GM21529 (cell line): ENCODE data around the gene CPAMD8.

ENCODE experiments used
- ATAC-seq: cut with Tn5 transposase; IDR thresholded peaks from one replicate; pipeline ENCODE4 v1.9.1; 2021; ENCODE audit not compliant: unreplicated experiment

The CPAMD8 gene

DNA sequence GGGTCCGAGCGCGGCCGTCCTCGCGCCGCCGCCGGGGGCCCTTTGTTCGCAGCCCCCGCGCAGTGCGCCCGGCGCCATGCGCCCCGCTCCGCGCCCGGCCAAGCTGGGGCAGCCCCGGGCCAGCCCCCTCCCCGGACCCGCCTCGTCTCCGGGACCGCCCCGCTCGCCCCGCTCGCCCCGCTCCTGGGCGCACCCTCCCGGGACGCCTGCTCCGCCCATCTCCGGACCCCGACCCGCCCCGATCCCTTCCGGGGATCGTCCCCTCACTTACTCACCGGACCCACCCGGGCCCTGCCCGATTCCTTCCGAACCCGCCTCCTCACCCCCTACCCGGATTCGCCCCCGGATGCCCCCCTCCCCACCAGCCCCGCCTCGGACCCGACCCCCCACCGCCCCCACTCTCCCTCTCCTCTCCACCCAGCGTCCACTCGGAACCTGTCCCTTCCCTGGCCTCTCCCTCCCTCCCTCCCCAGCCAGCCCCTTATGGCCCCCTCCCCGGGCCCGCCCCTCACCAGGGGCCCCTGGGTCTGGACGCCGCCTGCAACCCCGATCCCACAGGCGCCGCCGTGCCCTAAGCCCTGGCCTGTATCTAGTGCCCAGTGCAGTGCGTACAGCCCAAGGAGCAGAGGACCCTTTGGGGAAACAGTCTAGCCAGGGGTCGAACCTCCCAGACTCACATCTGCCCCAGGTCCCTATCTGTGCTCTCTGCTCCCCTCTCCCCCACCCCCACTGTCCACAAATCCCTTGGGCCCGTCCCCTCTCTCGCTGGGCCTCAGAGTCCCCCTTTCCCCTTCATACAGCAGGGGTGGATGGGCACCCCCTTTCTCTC lies at the start of gene CPAMD8:
TSS of gene CPAMD8 (minus strand) at position 105 of the 829 bp plus-strand sequence. CDS start 168 bp downstream, outside the sequence.
- no peak for ATAC-seq

DNA sequence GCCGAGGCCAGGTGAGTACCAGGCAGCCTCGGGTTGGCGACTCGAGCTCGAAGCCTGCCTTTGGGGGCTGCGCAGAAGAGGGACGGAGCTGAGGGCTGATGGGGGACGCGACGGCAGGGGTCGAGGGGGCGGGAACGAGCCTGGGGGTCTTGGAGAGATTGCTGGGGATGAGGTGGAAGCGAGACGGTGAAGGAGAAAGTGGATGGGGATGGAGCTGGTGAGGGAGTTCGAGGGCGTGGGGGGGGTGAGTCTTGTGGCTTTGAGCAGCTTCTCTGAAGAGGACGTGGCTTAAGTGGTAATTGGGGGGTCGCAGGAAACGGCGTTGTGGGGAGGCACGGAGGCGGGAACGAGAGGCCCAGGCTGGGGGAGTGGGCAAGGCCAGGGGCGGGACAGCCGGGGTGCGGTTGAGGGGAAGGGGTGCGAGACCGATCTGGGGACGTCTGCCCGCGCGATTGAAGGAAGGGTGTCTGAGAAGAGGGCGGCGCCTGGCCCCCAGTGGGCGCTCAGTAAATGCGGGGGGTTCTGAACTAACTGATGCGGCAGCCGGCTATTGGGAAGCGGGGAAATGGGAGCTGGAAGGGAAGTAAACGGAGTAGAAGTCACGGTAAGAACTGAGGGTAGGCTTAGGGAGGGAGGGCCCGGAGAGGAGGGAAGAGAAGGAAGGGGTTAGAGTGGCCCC lies 49.4 kb upstream of the CPAMD8 start:
- ATAC-seq, result no peak

DNA sequence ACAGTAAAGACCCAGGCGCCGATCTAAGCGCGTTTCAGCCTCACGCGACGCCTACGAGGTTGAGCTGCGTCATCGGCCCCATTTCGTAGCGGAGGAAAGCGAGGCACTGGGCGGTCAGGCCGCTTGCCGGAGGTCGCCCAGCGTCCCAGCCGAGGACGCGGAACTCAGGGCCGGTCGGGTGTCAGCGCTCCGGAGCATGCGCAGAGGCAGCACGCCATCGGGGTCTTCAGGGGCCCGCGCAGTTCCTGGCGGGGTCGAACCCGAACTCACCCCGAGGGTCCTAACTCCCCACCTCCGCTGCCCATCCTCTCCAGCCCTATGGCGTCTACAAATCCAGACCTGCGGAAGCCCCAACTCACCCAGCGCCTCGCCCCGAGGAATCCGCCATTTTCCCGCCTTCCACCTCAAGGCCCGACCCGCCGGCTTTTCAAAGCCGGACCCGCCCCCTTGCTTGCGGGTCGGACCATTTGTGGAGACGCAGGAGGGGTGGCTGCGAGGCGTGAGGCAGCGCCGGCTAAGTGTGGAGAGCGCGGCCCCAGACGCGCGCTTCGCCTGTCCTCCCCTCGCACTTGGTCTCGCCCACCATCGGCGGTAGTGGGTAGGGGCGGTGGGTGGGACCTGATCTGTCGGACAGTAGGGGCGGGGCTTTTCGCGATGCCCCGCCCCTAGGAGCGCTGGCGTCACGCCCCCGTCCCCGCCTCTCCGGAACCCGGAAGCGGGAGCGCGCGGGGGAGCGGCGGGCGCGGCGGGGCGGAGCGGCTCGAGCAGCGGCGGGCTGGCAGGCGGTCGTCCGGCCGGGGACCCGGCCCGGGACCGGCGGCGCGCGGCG lies 48.6 kb upstream of the CPAMD8 start, which contains the start of the genes HAUS8 and MYO9B:
TSS of gene HAUS8 (minus strand) at position 418 of the 829 bp plus-strand sequence. CDS start at position 388, 30 bp downstream.
TSS of gene MYO9B (plus strand) at position 743 of the 829 bp plus-strand sequence. CDS start 25,941 bp downstream, outside the sequence.
- ATAC-seq, result peak; percentile 68

DNA sequence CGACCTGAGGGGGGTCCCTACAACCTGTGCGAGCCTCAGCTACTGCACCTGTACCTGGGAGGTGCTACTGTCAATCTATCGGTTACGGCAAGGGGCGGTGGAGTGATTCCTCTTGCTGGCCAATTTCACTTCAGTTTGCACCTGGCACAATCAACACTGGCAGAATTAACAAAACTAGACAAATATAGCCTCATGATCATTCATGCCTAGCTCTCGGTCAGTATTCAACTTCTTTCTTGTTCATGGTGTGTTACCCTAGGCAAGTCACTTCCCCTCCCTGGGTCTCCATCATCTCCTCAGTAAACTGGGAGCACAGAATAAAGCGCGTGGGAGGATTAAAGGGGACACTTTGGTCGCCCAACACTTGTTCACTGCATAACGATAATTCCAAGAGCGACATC lies 48.0 kb upstream of the CPAMD8 start:
- no peak for ATAC-seq

DNA sequence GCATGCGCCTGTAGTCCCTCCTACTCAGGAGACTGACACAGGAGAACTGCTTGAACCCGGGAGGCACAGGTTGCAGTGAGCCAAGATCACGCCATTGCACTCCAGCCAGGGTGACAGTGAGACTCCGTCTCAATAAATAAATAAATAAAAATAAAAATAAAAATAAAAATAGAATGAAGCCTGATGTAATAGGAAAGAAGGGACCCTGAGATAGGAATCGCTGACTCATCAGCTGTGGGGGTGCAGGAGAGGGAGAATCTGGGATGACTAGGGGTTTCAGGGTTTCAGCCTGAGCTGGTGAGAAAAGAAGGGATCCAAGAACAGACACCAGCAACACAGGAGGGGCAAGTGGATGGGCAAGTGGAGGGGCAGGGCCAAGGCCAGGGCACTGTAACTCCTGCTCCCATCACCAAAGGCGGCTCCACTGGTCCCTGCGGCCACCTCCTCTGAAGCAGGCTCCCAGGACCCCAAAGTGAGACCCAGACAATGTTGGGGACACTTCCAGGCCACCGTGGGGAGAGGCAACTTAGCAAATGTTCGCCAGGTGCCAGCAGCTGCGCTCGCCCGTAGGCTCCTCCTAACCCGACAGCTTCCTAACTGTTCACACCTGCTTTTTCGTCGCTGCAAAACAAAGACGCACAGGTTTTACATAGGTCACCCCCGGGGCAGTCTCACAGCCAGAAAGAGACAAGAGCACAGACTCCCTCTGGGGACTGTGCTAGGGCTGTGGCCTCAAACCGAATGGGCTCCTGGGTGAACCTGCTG lies 47.4 kb upstream of the CPAMD8 start:
- no peak for ATAC-seq

DNA sequence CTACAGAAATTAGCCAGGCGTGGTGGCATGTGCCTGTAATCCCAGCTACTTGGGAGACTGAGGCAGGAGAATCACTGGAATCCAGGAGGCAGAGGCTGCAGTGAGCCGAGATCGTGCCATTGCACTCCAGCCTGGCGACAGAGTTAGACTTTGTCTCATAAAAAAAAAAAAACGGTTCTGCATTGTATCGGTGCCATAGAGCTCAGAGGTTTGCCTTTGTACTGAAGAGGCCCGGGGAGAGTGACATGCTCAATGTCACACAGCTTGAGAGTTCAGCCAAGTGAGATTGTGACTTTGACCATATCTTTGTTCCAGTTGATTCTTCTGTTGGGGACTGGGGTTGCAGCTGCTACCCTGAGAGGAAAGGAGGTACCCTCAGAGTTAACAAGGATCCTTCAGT lies 44.3 kb upstream of the CPAMD8 start:
- ATAC-seq, result no peak

DNA sequence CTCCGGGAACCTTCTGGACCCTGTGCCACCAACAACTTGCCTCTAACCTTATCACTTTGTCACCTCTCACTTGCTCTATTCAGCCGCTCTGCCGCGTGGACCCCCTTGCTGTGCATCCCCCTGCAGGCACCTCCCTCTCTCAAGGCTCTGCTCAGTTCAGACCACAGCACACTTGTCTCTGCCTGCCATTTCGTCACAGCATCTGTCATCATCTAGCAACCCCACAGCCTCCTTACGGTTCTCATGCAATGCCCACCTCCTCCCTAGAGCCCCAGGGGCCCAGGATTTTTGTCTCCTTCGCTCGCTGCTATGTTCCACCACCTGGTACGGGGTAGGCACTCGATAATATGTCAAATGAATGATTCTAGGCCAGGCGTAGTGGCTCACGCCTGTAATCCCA lies 43.8 kb upstream of the CPAMD8 start:
- no peak for ATAC-seq

DNA sequence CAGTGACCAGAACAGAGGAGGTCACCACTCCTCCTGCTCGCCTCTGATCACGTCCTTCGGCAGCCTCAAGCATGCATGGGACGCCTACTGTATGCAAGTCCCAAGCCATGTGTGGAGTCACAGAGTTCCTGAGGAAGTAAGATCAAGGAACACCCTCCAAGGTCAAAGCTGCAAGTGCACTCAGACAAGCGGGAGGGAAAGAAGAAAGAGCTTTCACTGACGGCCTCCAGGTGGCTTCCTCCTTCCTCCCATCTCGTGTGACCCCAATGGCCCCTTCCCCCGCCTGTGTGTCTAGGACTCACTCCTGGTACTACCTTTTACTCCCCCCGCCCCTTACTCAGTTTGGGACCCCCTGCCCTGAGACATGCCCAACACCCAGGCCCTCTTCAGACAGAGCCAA lies 42.6 kb upstream of the CPAMD8 start:
- no peak for ATAC-seq

DNA sequence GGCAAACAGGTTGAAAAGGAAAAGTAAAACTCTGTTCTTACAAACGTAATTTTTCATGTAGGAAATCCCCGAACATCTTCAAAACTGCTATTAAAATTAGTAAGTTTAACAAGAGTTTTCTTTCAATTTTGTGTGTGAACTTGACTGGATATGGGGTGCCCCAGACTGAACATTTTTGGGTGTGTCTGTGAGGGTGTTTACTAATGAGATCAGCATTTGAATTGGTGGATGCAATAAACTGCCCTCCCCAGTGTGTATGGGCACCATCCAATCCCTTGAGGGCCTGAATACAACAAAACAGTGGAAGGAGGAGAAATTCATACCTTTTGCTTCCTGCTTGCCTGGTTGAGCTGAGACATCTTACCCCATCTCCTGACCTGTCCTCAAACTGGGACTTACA lies 36.8 kb upstream of the CPAMD8 start:
- ATAC-seq, result no peak

DNA sequence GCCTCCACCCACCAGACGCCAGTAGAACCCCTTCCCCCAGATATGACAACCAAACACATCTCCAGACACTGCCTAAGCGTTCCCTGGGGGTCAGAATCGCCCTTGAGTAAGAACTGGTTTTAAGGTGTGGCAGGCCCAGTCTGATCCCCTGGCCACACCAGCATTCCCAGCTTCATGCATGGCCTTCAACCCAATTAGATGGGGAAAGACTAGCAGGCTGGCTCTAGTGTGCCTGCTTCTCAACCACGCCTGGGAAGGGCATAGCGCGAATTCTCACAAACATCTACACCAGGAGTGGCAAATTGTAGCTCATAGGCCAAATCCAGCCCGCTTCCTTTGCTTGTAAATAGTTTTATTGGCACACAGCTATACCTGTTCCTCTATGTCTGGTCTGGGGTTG lies 35.1 kb upstream of the CPAMD8 start:
- ATAC-seq, result no peak

DNA sequence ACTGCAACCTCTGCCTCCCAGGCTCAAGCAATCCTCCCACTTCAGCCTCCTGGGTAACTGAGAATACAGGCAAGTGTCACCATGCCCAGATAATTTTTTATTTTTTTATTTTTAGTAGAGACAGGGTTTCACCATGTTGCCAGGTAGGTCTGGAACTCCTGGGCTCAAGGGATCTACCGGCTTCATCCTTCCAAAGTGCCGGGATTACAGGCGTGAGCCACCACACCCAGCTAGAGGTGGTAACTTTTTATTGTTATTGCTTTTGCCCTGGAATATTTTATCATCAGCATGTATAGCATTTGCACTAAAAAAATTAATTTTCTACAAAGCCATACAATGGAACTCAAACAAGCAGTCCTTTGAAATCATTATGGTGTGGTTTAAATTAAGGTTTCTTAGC lies 34.6 kb upstream of the CPAMD8 start:
- no peak for ATAC-seq

DNA sequence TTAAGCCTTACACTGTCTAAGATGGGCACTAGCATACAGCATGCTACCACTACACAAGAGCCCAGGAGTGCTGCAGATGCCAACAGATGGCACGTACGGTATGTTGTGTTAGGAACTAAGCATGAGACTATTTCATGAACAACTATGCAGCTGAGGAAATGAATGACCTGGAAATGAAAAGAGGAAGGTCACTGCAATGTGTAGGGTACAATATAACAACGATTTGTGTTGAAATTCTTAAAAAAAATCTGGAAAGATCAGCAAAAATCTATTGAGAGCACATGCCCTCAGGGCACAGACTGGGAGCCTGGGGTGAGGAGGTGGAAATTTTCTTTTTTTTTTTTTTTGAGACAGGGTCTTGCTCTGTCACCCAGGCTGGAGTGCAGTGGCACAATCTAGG lies 34.2 kb upstream of the CPAMD8 start:
- no peak for ATAC-seq

DNA sequence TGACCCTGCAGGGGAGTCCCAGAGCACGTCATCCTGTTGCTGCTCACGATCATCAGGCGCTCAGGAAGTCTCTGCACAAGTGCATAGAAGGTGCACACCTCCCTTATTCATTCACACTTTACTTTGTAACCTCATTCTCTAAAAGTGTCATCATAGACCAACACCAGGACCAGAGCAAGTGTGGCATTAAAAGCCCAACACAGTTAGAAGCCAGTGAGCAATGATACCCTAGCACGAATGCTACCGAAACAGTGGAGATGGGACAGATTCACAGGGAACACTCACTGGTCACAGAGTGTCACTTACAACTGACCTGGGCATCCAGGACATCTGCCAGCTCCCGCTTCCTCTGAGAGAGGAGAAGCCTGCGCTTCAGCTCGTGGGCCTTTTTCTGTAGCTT lies 31.6 kb upstream of the CPAMD8 start:
- no peak for ATAC-seq

DNA sequence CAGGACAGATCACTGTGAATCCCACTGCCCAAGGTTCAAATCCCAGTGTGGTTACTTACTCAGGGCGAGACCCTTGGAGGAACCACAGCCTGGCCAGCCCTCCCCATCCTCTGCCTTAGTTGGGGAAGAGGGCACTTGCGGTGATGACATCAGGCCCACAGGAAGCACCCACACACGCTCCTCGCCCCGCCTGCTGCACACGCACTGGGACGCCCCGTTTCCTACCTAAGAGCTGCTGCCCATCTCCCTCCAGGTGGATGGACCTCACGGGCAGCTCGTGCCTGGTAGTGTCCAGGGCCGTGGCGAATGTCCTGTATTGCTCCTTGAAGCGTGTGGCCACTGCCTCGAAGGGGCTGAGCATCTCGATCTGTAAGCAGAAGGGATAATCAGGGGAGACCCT lies 29.0 kb upstream of the CPAMD8 start:
- ATAC-seq, result no peak

DNA sequence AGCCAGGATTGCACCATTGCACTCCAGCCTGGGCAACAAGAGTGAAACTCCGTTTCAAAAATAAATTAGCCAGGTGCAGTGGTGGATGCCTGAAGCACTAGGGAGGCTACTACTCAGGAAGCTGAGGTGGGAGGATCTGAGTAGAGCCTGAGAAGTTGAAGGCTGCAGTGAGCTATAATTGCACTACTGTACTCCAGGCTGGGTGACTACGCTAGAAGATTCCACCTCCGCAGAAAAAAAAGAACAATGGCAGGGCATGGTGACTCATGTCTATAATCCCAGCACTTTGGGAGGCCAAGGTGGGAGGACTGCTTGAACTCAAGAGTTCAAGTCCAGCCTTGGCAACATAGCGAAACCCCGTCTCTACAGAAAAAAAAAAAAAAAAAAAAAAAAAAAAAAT lies 28.1 kb upstream of the CPAMD8 start:
- no peak for ATAC-seq

DNA sequence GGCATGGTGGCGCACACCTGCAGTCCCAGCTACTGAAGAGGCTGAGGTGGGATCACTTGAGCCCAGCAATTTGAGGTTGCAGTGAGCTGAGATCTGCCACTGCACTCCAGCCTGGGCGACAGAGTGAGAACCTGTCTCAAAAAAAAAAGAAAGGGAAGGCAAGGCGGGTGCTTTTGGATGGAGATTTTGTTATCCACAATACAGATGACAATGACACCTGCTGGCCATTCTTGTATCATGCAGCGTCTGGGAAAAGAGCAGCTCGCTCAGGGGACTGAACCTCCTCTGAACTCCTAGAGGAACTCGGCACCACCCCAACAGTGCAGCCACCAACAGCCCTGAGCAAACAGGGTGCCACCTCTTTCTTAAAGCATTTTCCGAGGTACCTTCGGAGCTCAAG lies 25.8 kb upstream of the CPAMD8 start:
- no peak for ATAC-seq

DNA sequence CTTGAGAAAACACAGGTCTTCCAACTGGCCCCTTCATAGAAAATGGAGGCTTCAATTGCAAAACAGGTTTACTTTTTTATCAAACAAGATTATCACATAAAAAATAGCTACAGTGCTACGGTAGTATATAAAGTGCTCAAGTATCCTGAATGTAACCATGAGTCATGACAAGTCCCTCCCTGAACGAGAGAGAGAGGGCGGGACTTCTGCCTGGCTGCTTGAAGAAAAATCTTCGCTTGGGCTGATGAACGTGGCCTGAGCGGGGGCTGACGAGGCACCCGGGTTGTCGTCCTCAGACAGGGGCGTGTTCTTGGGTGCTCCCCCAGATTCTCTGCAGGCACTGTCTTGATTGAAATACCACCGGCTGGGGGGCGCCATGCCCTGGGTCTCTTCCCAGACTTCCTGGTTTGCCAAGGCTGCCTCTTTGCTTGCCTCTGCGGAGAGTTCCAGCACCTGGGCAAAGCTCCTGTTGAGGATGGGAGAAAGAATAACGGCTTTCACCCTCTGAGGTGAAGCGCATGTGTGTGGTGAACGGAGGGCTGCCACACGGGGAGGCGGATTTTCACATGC lies 23.2 kb upstream of the CPAMD8 start:
- ATAC-seq, result no peak

DNA sequence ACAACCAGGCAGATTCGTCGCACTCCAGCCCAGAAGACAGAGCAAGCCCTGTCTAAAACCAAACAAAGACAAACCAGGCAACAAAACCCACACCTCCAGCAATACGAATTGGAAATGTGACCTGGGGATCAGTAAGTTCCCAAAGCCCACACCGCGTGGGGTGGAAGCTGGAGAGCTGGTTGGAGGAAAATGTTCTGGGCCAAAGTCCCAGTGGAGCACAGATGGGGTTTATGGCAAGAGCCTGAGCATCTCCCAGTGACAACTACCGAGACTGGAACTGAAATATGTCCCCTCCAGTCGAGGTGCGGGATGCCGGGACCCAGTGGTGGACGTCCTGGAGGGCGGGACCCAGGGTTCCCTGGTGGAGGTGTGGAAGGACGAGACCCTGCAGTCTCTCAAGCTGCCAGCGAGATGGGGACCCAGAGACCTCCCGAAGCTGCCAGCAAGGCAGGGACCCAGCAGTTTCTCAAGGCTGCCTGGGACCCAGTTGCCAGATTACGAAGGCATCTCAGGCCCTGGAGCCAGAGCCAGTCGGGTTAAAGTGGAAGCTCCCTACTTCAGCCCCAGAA lies 22.4 kb upstream of the CPAMD8 start:
- no peak for ATAC-seq

DNA sequence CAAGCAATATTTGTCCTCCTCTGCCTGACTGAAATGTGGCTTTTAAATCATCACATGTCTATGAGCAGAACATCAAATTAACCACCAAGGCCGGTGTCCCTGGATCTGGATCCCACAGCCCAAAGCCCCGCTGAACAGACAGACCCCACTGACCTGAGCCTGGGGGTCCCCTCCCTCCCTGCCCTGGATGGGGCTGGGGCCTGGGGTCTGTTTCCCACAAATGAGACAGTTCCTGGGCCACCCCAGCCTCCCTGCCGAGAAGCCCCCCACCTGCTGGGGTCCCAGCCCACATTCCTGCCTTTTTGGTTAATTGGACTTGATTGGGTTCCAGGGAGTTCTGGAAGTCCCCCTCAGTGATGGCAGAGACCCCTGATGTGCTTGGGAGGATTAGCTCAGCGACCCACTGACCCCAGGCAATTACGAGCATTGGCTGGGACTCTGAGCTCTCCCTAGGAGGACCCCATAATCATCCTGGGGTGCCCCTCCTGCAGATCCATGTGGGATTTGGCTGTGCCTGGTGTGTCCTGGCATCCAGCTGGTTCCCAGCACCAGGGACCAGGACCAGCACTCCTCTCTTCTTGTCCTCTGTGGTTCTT lies 19.4 kb upstream of the CPAMD8 start:
- ATAC-seq, result no peak

DNA sequence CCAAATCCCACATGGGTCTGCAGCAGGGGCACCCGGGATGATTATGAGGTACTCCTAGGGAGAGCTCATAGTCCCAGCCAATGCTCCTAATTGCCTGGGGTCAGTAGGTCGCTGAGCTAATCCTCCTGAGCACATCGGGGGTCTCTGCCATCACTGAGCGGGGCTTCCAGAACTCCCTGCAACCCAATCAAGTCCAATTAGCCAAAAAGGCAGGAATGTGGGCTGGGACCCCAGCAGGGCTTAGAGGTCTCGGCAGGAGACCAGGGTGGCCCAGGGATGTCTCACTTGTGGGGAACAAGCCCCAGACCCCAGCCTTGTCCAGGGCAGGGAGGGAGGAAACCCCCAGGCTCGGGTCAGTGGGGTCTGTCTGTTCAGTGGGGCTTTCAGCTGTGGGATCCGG lies 17.1 kb upstream of the CPAMD8 start:
- ATAC-seq, result no peak
